SK-N-MC (cell line): ENCODE results near the gene S100A9.

Experiments
- EZH2 ChIP-seq: fragments of 200-600 bp; sonication (generic); IDR thresholded peaks from one replicate; pipeline ENCODE4 v1.6.1; 2017; ENCODE audit warnings: antibody characterized with exemption
- FOXP2 ChIP-seq: optimal IDR thresholded peaks from 2 replicates; pipeline ENCODE3; 2011; ENCODE audit warnings: mild to moderate bottlenecking, moderate library complexity; ENCODE audit not compliant: insufficient read depth; ENCODE audit errors: extremely low read length, control extremely low read depth
- POLR2AphosphoS5 ChIP-seq: IDR thresholded peaks from 2 replicates; pipeline ENCODE4 v1.6.1; 2012; ENCODE audit warnings: mild to moderate bottlenecking, low read depth, low read length, borderline replicate concordance

GRCh38 chr1:153342178-153342577 is 15.5 kb upstream of the S100A9 start:
- TF ChIP-seq POLR2AphosphoS5, result no peak
- TF ChIP-seq EZH2, result no peak
- no peak for TF ChIP-seq FOXP2
